Measurements from ENCODE around the gene CTNND1. TPM values are rescaled to one million over a fixed set of nuclear protein-coding genes. Genes with fewer than 3 reads are reported as not detected.
A peak's percentile ranks its signal among the peaks of the same experiment; 100 is the strongest.

CTNND1 gene
- polyA plus RNA-seq, 2 donors: 89.7 to 125 TPM

- H3K36me3 ChIP-seq (ENCODE audit: control insufficient read depth in 2 of 2, insufficient read depth in 2 of 2, low read length in 1 of 2): no peaks in the 10 kb centered on the region
Observed at GRCh38 chr11:57758174-57758573, 3.4 kb upstream of the CTNND1 start.

GRCh38 chr11:57762235-57762861, 746 bp downstream of the CTNND1 start:
- Histone ChIP-seq H3K9me3 (ENCODE audit: control insufficient read depth in 2 of 2, insufficient read depth in 1 of 2, low read depth in 1 of 2, low read length in 1 of 2) (no peaks in the 10 kb centered on the region), H3K4me1 (ENCODE audit: control insufficient read depth in 2 of 2, insufficient read depth in 2 of 2, low read length in 1 of 2) (peaks cover 0 to 3% of the 10 kb centered on the region in 2 donors), H3K27me3 (ENCODE audit: control insufficient read depth in 1 of 2, insufficient read depth in 2 of 2, low read length in 2 of 2) (no peaks in the 10 kb centered on the region), H3K4me3 (ENCODE audit: low read depth in 1 of 2, low read length in 2 of 2) (peak overlapping the region; percentile 70 to 96), H3K27ac (ENCODE audit: low read depth in 2 of 2, low read length in 1 of 2) (peak overlapping the region; percentile 88 to 96), H3K36me3 (ENCODE audit: control insufficient read depth in 2 of 2, insufficient read depth in 2 of 2, low read length in 1 of 2) (no peaks in the 10 kb centered on the region)
- WGBS, 2 donors: 5 to 12% methylated on average over 9 of the region's 9 CpGs

More at GRCh38 chr11:57758174-57758573, 3.4 kb upstream of the CTNND1 start:
- Histone ChIP-seq H3K4me3 (ENCODE audit: low read depth in 1 of 2, low read length in 2 of 2) (no peak overlapping the region), H3K4me1 (ENCODE audit: control insufficient read depth in 2 of 2, insufficient read depth in 2 of 2, low read length in 1 of 2) (no peaks in the 10 kb centered on the region), H3K27me3 (ENCODE audit: control insufficient read depth in 1 of 2, insufficient read depth in 2 of 2, low read length in 2 of 2) (no peaks in the 10 kb centered on the region), H3K27ac (ENCODE audit: low read depth in 2 of 2, low read length in 1 of 2) (no peak overlapping the region), H3K9me3 (ENCODE audit: control insufficient read depth in 2 of 2, insufficient read depth in 1 of 2, low read depth in 1 of 2, low read length in 1 of 2) (no peaks in the 10 kb centered on the region)
- 85 to 89% methylated on average over 3 of the region's 3 CpGs for WGBS, 2 donors

GRCh38 chr11:57763568-57763967, 2.0 kb downstream of the CTNND1 start:
- peaks cover 0 to 3% of the 10 kb centered on the region in 2 donors for H3K4me1 ChIP-seq (ENCODE audit: control insufficient read depth in 2 of 2, insufficient read depth in 2 of 2, low read length in 1 of 2)
- peak overlapping the region; percentile 49 to 96 for H3K4me3 ChIP-seq (ENCODE audit: low read depth in 1 of 2, low read length in 2 of 2)
- H3K9me3 ChIP-seq (ENCODE audit: control insufficient read depth in 2 of 2, insufficient read depth in 1 of 2, low read depth in 1 of 2, low read length in 1 of 2): no peaks in the 10 kb centered on the region
- WGBS, 2 donors: 8 to 18% methylated on average over 1 of the region's 1 CpG
- no peaks in the 10 kb centered on the region for H3K36me3 ChIP-seq (ENCODE audit: control insufficient read depth in 2 of 2, insufficient read depth in 2 of 2, low read length in 1 of 2)
- H3K27me3 ChIP-seq (ENCODE audit: control insufficient read depth in 1 of 2, insufficient read depth in 2 of 2, low read length in 2 of 2): no peaks in the 10 kb centered on the region
- peak overlapping the region; percentile 27 to 68 for H3K27ac ChIP-seq (ENCODE audit: low read depth in 2 of 2, low read length in 1 of 2)

GRCh38 chr11:57764021-57764420, 2.4 kb downstream of the CTNND1 start:
- H3K9me3 ChIP-seq (ENCODE audit: control insufficient read depth in 2 of 2, insufficient read depth in 1 of 2, low read depth in 1 of 2, low read length in 1 of 2): no peaks in the 10 kb centered on the region
- WGBS, 2 donors: 22 to 31% methylated on average over 4 of the region's 4 CpGs
- peak overlapping the region; percentile 49 to 96 for H3K4me3 ChIP-seq (ENCODE audit: low read depth in 1 of 2, low read length in 2 of 2)
- no peaks in the 10 kb centered on the region for H3K27me3 ChIP-seq (ENCODE audit: control insufficient read depth in 1 of 2, insufficient read depth in 2 of 2, low read length in 2 of 2)
- peak overlapping the region; percentile 26 to 84 for H3K27ac ChIP-seq (ENCODE audit: low read depth in 2 of 2, low read length in 1 of 2)
- no peaks in the 10 kb centered on the region for H3K36me3 ChIP-seq (ENCODE audit: control insufficient read depth in 2 of 2, insufficient read depth in 2 of 2, low read length in 1 of 2)
- peaks cover 0 to 3% of the 10 kb centered on the region in 2 donors for H3K4me1 ChIP-seq (ENCODE audit: control insufficient read depth in 2 of 2, insufficient read depth in 2 of 2, low read length in 1 of 2)

- Histone ChIP-seq H3K27ac (ENCODE audit: low read depth in 2 of 2, low read length in 1 of 2) (peak overlapping the region; percentile 9 to 54), H3K4me3 (ENCODE audit: low read depth in 1 of 2, low read length in 2 of 2) (peak overlapping the region; percentile 24 to 96), H3K27me3 (ENCODE audit: control insufficient read depth in 1 of 2, insufficient read depth in 2 of 2, low read length in 2 of 2) (no peaks in the 10 kb centered on the region), H3K4me1 (ENCODE audit: control insufficient read depth in 2 of 2, insufficient read depth in 2 of 2, low read length in 1 of 2) (peaks cover 0 to 3% of the 10 kb centered on the region in 2 donors), H3K36me3 (ENCODE audit: control insufficient read depth in 2 of 2, insufficient read depth in 2 of 2, low read length in 1 of 2) (no peaks in the 10 kb centered on the region), H3K9me3 (ENCODE audit: control insufficient read depth in 2 of 2, insufficient read depth in 1 of 2, low read depth in 1 of 2, low read length in 1 of 2) (no peaks in the 10 kb centered on the region)
- 13% methylated on average over 2 of the region's 2 CpGs for WGBS, 2 donors
Observed at GRCh38 chr11:57764566-57764965, 3.0 kb downstream of the CTNND1 start.

GRCh38 chr11:57764972-57765371, 3.4 kb downstream of the CTNND1 start:
- Histone ChIP-seq H3K27me3 (ENCODE audit: control insufficient read depth in 1 of 2, insufficient read depth in 2 of 2, low read length in 2 of 2) (no peaks in the 10 kb centered on the region), H3K9me3 (ENCODE audit: control insufficient read depth in 2 of 2, insufficient read depth in 1 of 2, low read depth in 1 of 2, low read length in 1 of 2) (no peaks in the 10 kb centered on the region), H3K4me1 (ENCODE audit: control insufficient read depth in 2 of 2, insufficient read depth in 2 of 2, low read length in 1 of 2) (peaks cover 0 to 3% of the 10 kb centered on the region in 2 donors), H3K27ac (ENCODE audit: low read depth in 2 of 2, low read length in 1 of 2) (peak overlapping the region; percentile 9 to 54), H3K4me3 (ENCODE audit: low read depth in 1 of 2, low read length in 2 of 2) (peak overlapping the region; percentile 24 to 96), H3K36me3 (ENCODE audit: control insufficient read depth in 2 of 2, insufficient read depth in 2 of 2, low read length in 1 of 2) (no peaks in the 10 kb centered on the region)
- 14 to 17% methylated on average over 2 of the region's 2 CpGs for WGBS, 2 donors

GRCh38 chr11:57770793-57771192, 9.2 kb downstream of the CTNND1 start:
- Histone ChIP-seq H3K27me3 (ENCODE audit: control insufficient read depth in 1 of 2, insufficient read depth in 2 of 2, low read length in 2 of 2) (no peaks in the 10 kb centered on the region), H3K27ac (ENCODE audit: low read depth in 2 of 2, low read length in 1 of 2) (no peak overlapping the region)
- WGBS, 2 donors: 41 to 53% methylated on average over 1 of the region's 1 CpG

GRCh38 chr11:57771365-57771764, 9.8 kb downstream of the CTNND1 start:
- 91 to 93% methylated on average over 3 of the region's 3 CpGs for WGBS, 2 donors
- Histone ChIP-seq H3K36me3 (ENCODE audit: control insufficient read depth in 2 of 2, insufficient read depth in 2 of 2, low read length in 1 of 2) (no peaks in the 10 kb centered on the region), H3K9me3 (ENCODE audit: control insufficient read depth in 2 of 2, insufficient read depth in 1 of 2, low read depth in 1 of 2, low read length in 1 of 2) (no peaks in the 10 kb centered on the region), H3K27me3 (ENCODE audit: control insufficient read depth in 1 of 2, insufficient read depth in 2 of 2, low read length in 2 of 2) (no peaks in the 10 kb centered on the region), H3K4me3 (ENCODE audit: low read depth in 1 of 2, low read length in 2 of 2) (no peak overlapping the region), H3K27ac (ENCODE audit: low read depth in 2 of 2, low read length in 1 of 2) (no peak overlapping the region), H3K4me1 (ENCODE audit: control insufficient read depth in 2 of 2, insufficient read depth in 2 of 2, low read length in 1 of 2) (peaks cover 0 to 4% of the 10 kb centered on the region in 2 donors)

More at GRCh38 chr11:57770793-57771192, 9.2 kb downstream of the CTNND1 start:
- no peaks in the 10 kb centered on the region for H3K36me3 ChIP-seq (ENCODE audit: control insufficient read depth in 2 of 2, insufficient read depth in 2 of 2, low read length in 1 of 2)
- H3K4me3 ChIP-seq (ENCODE audit: low read depth in 1 of 2, low read length in 2 of 2): no peak overlapping the region
- H3K9me3 ChIP-seq (ENCODE audit: control insufficient read depth in 2 of 2, insufficient read depth in 1 of 2, low read depth in 1 of 2, low read length in 1 of 2): no peaks in the 10 kb centered on the region
- H3K4me1 ChIP-seq (ENCODE audit: control insufficient read depth in 2 of 2, insufficient read depth in 2 of 2, low read length in 1 of 2): no peaks in the 10 kb centered on the region

GRCh38 chr11:57772562-57772961, 11.0 kb downstream of the CTNND1 start:
- H3K4me1 ChIP-seq (ENCODE audit: control insufficient read depth in 2 of 2, insufficient read depth in 2 of 2, low read length in 1 of 2): peaks cover 0 to 7% of the 10 kb centered on the region in 2 donors
- no peaks in the 10 kb centered on the region for H3K36me3 ChIP-seq (ENCODE audit: control insufficient read depth in 2 of 2, insufficient read depth in 2 of 2, low read length in 1 of 2)
- WGBS, 2 donors: 47 to 51% methylated on average over 4 of the region's 4 CpGs
- H3K27ac ChIP-seq (ENCODE audit: low read depth in 2 of 2, low read length in 1 of 2): peak overlapping the region in 1 of 2 donors; percentile 27
- no peak overlapping the region for H3K4me3 ChIP-seq (ENCODE audit: low read depth in 1 of 2, low read length in 2 of 2)
- H3K27me3 ChIP-seq (ENCODE audit: control insufficient read depth in 1 of 2, insufficient read depth in 2 of 2, low read length in 2 of 2): no peaks in the 10 kb centered on the region
- no peaks in the 10 kb centered on the region for H3K9me3 ChIP-seq (ENCODE audit: control insufficient read depth in 2 of 2, insufficient read depth in 1 of 2, low read depth in 1 of 2, low read length in 1 of 2)

- Histone ChIP-seq H3K36me3 (ENCODE audit: control insufficient read depth in 2 of 2, insufficient read depth in 2 of 2, low read length in 1 of 2) (no peaks in the 10 kb centered on the region), H3K27me3 (ENCODE audit: control insufficient read depth in 1 of 2, insufficient read depth in 2 of 2, low read length in 2 of 2) (no peaks in the 10 kb centered on the region), H3K4me3 (ENCODE audit: low read depth in 1 of 2, low read length in 2 of 2) (no peak overlapping the region), H3K27ac (ENCODE audit: low read depth in 2 of 2, low read length in 1 of 2) (peak overlapping the region; percentile 3 to 13), H3K9me3 (ENCODE audit: control insufficient read depth in 2 of 2, insufficient read depth in 1 of 2, low read depth in 1 of 2, low read length in 1 of 2) (no peaks in the 10 kb centered on the region), H3K4me1 (ENCODE audit: control insufficient read depth in 2 of 2, insufficient read depth in 2 of 2, low read length in 1 of 2) (peaks cover 2 to 7% of the 10 kb centered on the region in 2 donors)
- 60 to 72% methylated on average over 5 of the region's 5 CpGs for WGBS, 2 donors
Observed at GRCh38 chr11:57773026-57773598, 11.5 kb downstream of the CTNND1 start.

Measured in esophagus (tissue), 2 donors.